Placental epithelial cell (primary cell): Measurements from ENCODE around the gene ATP9A. TPM values are rescaled to one million over a fixed set of nuclear protein-coding genes. Genes with fewer than 3 reads are reported as not detected.

ENCODE experiments used
- total RNA-seq: library from RNA; depleted of rRNA; stranded (reverse); fragments of >200 nt; gene quantifications from 2 replicates; pipeline ENCODE4 v1.2.3, GENCODE V29; 2012

Gene ATP9A
- total RNA-seq = 3.5 and 4.9 TPM in 2 replicates

DNA sequence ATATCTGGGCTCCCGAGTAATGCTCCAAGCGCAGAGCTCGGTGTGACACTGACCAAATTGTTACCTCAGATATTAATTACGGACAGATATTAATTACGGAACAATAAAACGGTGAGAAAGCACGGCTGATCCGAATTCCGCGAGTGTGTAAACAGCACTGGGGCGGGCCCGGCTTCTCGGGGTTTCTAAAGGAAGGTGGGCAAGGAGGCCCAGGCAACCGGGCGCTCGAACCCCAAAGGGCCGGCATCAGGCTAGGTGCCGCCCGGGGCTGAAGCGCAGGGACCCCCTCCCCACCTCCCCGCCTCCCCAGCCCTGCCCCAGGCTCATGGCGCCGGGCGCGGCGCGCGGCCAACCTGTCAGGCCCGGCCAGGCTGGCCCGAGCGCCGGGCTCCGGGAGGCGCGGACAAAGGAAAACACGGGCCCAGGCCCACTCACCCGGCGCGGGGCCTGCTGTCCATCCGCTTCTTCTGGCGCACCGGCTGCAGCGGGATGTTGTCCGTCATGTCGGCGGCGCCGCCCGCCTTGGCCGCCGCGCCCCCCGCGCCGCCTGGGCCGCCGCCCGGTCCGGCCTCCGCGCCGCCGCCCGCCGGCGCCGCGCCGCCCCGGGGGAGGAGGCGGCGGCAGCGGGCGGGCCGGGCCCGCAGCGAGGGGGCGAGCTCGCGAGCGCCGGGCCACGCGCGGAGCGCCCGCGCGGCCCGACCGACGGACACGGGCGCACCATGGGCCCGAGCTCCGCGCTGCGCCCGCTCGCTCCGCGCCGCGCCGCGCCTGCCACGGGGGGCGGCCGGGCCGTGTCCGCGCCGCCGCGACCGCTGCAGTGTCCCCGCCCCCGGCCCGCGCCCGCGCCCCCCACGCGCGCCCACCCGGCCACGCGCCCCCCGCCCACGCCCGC is at the start of gene ATP9A:
TSS of gene ATP9A (minus strand) at position 524 of the 892 bp plus-strand sequence. CDS start at position 503, 21 bp downstream.

DNA sequence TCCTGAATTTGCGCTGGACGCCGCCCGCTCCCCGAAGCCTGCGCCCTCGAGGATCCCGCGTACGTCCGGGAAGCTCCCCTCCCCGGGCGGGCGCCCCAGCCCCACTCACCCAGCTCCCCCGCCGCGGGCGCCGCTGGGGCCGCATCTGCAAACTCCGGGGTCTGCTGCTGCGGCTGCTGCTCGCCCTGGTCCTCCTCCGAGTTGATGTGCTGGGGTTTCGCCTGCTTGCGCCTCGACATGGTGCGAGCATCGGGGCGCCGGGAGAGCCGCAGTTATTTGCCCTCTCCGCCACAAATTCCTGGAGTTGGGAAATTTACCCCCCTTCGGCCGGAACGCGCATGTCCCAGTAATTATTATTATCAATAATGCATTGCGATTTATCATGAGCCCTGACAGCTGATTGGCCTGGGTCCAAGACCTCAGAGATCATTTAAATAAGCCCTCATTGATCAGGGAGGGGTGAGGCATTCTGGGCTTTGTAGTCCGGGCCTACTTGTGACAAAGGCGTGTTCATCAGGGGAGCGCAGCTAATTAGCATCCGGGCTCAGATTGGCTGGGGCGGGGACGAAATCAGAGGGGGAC is 34.1 kb upstream of the ATP9A start, which contains the start of gene SALL4:
TSS of gene SALL4 (minus strand) at position 352 of the 582 bp plus-strand sequence. CDS start at position 239, 113 bp downstream.

Other genes starting within 250 kb of the ATP9A start
- gene NFATC2, start 225.7 kb downstream of the ATP9A start, total RNA-seq = 1.2 and 5.1 TPM in 2 replicates
- gene SALL4, start 34.1 kb upstream of the ATP9A start, total RNA-seq = not detected in 2 replicates